Activated naive CD4-positive, alpha-beta T cell treated with anti-CD3 and anti-CD28 coated beads, Interleukin-2, amount 50 U/mL, for 72 hours (primary cell): Measurements from ENCODE around the gene DOK1. TPM values are rescaled to one million over a fixed set of nuclear protein-coding genes. Genes with fewer than 3 reads are reported as not detected.

Experiments used
- ATAC-seq, 2 donors: fragments of 150-1000 bp; cut with Tn5 transposase; 2 replicates each; pipeline ENCODE4 v1.10.0; 2021; ENCODE audit warnings: mild to moderate bottlenecking in 2 of 2, moderate library complexity in 2 of 2
- DNase-seq, 2 donors: peaks; one replicate each; pipeline ENCODE4 v3.0.0; 2021 to 2022; ENCODE audit warnings: low spot score in 2 of 2
- H3K27ac Mint-ChIP-seq, 2 donors: one replicate each; pipeline ENCODE4 v1.8.0; 2022; ENCODE audit warnings: mild to moderate bottlenecking in 2 of 2, mixed read lengths in 2 of 2
- H3K36me3 Mint-ChIP-seq, 2 donors: one replicate each; pipeline ENCODE4 v1.8.0; 2022; ENCODE audit warnings: mixed read lengths in 2 of 2
- H3K9me3 Mint-ChIP-seq, 2 donors: one replicate each; pipeline ENCODE4 v1.8.0; 2022; ENCODE audit warnings: mixed read lengths in 2 of 2
- total RNA-seq, 2 donors: library from RNA; stranded (reverse); gene quantifications; one replicate each; pipeline ENCODE4 v1.2.3, GENCODE V29; 2022

The DOK1 gene
- total RNA-seq, 2 donors from 2014 or later, result 23.6 to 25.6 TPM

- no peak for DNase-seq
- no peaks in the 10 kb centered on the region for H3K36me3 Mint-ChIP-seq
Observed at GRCh38 chr2:74596584-74596983, 42.1 kb downstream of the DOK1 start.

GRCh38 chr2:74597410-74597809 lies 42.9 kb downstream of the DOK1 start:
- H3K9me3 Mint-ChIP-seq, result no peaks in the 10 kb centered on the region
- ATAC-seq (no peak), DNase-seq (no peak)
- H3K27ac Mint-ChIP-seq, result no peak overlapping the region
- no peaks in the 10 kb centered on the region for H3K36me3 Mint-ChIP-seq

More at GRCh38 chr2:74596584-74596983, 42.1 kb downstream of the DOK1 start:
- H3K9me3 Mint-ChIP-seq, result no peaks in the 10 kb centered on the region
- H3K27ac Mint-ChIP-seq, result no peak overlapping the region
- no peak for ATAC-seq

GRCh38 chr2:74599676-74600075 lies 45.2 kb downstream of the DOK1 start:
- ATAC-seq, result no peak
- no peaks in the 10 kb centered on the region for H3K9me3 Mint-ChIP-seq
- no peaks in the 10 kb centered on the region for H3K36me3 Mint-ChIP-seq
- H3K27ac Mint-ChIP-seq, result no peak overlapping the region
- no peak for DNase-seq

GRCh38 chr2:74602586-74603281 lies 48.2 kb downstream of the DOK1 start:
- no peak for DNase-seq
- H3K27ac Mint-ChIP-seq, result peak overlapping the region in 1 of 2 donors; percentile 5
- ATAC-seq, result peak in 1 of 2 donors; percentile 70
- H3K9me3 Mint-ChIP-seq, result no peaks in the 10 kb centered on the region
- no peaks in the 10 kb centered on the region for H3K36me3 Mint-ChIP-seq

GRCh38 chr2:74603282-74604000 lies 48.9 kb downstream of the DOK1 start:
- no peak for DNase-seq
- no peaks in the 10 kb centered on the region for H3K9me3 Mint-ChIP-seq
- H3K27ac Mint-ChIP-seq, result peak overlapping the region in 1 of 2 donors; percentile 5
- ATAC-seq, result peak in 1 of 2 donors; percentile 60
- no peaks in the 10 kb centered on the region for H3K36me3 Mint-ChIP-seq

- DNase-seq, result no peak
- ATAC-seq, result no peak
- Mint-ChIP-seq H3K9me3 (no peaks in the 10 kb centered on the region), H3K36me3 (no peaks in the 10 kb centered on the region), H3K27ac (no peak overlapping the region)
Observed at GRCh38 chr2:74606927-74607326, 52.4 kb downstream of the DOK1 start.

Other genes with a start within 250 kb of the DOK1 start
- gene SLC4A5, start 211.3 kb upstream of the DOK1 start, total RNA-seq, result 1 to 10 TPM in 1 of 2 donors, under 1 TPM in 1; 0.89 to 1.6 TPM
- 10 to 100 TPM; 45.6 to 97.1 TPM for gene DCTN1, start 174.4 kb upstream of the DOK1 start, total RNA-seq
- gene C2orf81, start 133.1 kb upstream of the DOK1 start, total RNA-seq, result 1 to 10 TPM; 2.1 to 6.4 TPM
- 100 to 1,000 TPM in 1 of 2 donors, 10 to 100 TPM in 1; 14.3 to 173 TPM for gene WDR54, start 133.0 kb upstream of the DOK1 start, total RNA-seq
- 1 to 10 TPM in 1 of 2 donors, under 1 TPM in 1; 0.91 to 4.6 TPM for gene RTKN, start 112.8 kb upstream of the DOK1 start, total RNA-seq
- gene INO80B, start 99.6 kb upstream of the DOK1 start, total RNA-seq, result 10 to 100 TPM; 26.2 to 50.3 TPM
- gene WBP1, start 96.3 kb upstream of the DOK1 start, total RNA-seq, result 10 to 100 TPM; 33.5 to 58.6 TPM
- 10 to 100 TPM; 61.8 to 64.7 TPM for gene MOGS, start 89.3 kb upstream of the DOK1 start, total RNA-seq
- gene MRPL53, start 82.0 kb upstream of the DOK1 start, total RNA-seq, result 10 to 100 TPM; 82.4 to 99.4 TPM
- gene CCDC142, start 71.7 kb upstream of the DOK1 start, total RNA-seq, result 10 to 100 TPM; 16.4 to 25.3 TPM
- gene TTC31, start 71.6 kb upstream of the DOK1 start, total RNA-seq, result 10 to 100 TPM; 30.3 to 35.0 TPM
- under 1 TPM; 0.36 to 0.39 TPM for gene LBX2, start 55.1 kb upstream of the DOK1 start, total RNA-seq
- gene PCGF1, start 47.0 kb upstream of the DOK1 start, total RNA-seq, result 10 to 100 TPM; 26.2 to 39.9 TPM
- gene TLX2, start 40.3 kb upstream of the DOK1 start, total RNA-seq, result under 1 TPM; 0.19 to 0.25 TPM
- 1 to 10 TPM in 1 of 2 donors, under 1 TPM in 1; 0.29 to 2.3 TPM for gene DQX1, start 28.5 kb upstream of the DOK1 start, total RNA-seq
- 10 to 100 TPM; 42.3 to 97.1 TPM for gene AUP1, start 25.0 kb upstream of the DOK1 start, total RNA-seq
- gene HTRA2, start 24.8 kb upstream of the DOK1 start, total RNA-seq, result 10 to 100 TPM; 57.5 to 84.4 TPM
- gene LOXL3, start 778 bp upstream of the DOK1 start, total RNA-seq, result 1 to 10 TPM in 1 of 2 donors, under 1 TPM in 1; 0.20 to 1.5 TPM
- gene M1AP, start 93.6 kb downstream of the DOK1 start, total RNA-seq, result not detected
- 1 to 10 TPM; 4.7 to 4.8 TPM for gene SEMA4F, start 99.5 kb downstream of the DOK1 start, total RNA-seq